IMR-90 (cell line): Measurements from ENCODE around the gene SELENOS. TPM values are rescaled to one million over a fixed set of nuclear protein-coding genes. Genes with fewer than 3 reads are reported as not detected.
A peak's percentile ranks its signal among the peaks of the same experiment; 100 is the strongest.

Experiments
- ATAC-seq: fragments of 200-7000 bp; cut with Tn5 transposase; 2 replicates; pipeline ENCODE4 v1.9.1; 2020; ENCODE audit warnings: low read depth, mild to moderate bottlenecking, moderate library complexity
- BruUV-seq: library from RNA; stranded (reverse); fragments of 400-500 nt; replicated peaks from 2 replicates; lab custom pipeline; 2021; lab: Mats Ljungman, UMichigan
- CTCF ChIA-PET: fragments of 300-600 bp; formaldehyde crosslinking; extraction: SDS; loops from one replicate; lab custom pipeline; 2021; ENCODE audit warnings: antibody characterized with exemption; lab: Yijun Ruan, JAX
- POLR2A ChIA-PET: fragments of 300-600 bp; sonication (Branson Sonifier 250); formaldehyde crosslinking; loops from one replicate; lab custom pipeline; 2022; ENCODE audit warnings: antibody characterized with exemption; ENCODE audit not compliant: unreplicated experiment; lab: Charles Lee
- DNase-seq: peaks from one replicate; pipeline ENCODE4 v3.0.0; 2013
- H2AFZ ChIP-seq: replicated peaks from 2 replicates; pipeline ENCODE3; 2013; ENCODE audit warnings: low read length, mild to moderate bottlenecking; ENCODE audit not compliant: poor library complexity
- H2AK5ac ChIP-seq: 2 replicates; pipeline ENCODE4 v1.6.1; 2013; ENCODE audit warnings: low read depth, low read length, inconsistent platforms
- H2AK9ac ChIP-seq: replicated peaks from 2 replicates; pipeline ENCODE3; 2013; ENCODE audit warnings: mild to moderate bottlenecking, low read depth, low read length, moderate library complexity; ENCODE audit not compliant: poor library complexity
- H2BK120ac ChIP-seq: 2 replicates; pipeline ENCODE4 v1.6.1; 2013; ENCODE audit warnings: low read depth, low read length, inconsistent platforms
- H2BK15ac ChIP-seq: 3 replicates; pipeline ENCODE4 v1.6.1; 2013; ENCODE audit warnings: low read depth, low read length, inconsistent platforms
- H2BK20ac ChIP-seq: 2 replicates; pipeline ENCODE4 v1.6.1; 2013; ENCODE audit warnings: low read depth, mild to moderate bottlenecking, inconsistent platforms, low read length, moderate library complexity
- H2BK5ac ChIP-seq: 2 replicates; pipeline ENCODE4 v1.6.1; 2013; ENCODE audit warnings: mild to moderate bottlenecking, low read depth, low read length, inconsistent platforms; ENCODE audit not compliant: poor library complexity, severe bottlenecking
- H3K14ac ChIP-seq: replicated peaks from 2 replicates; pipeline ENCODE4 v1.6.1; 2013; ENCODE audit warnings: low read depth, low read length, inconsistent platforms
- H3K18ac ChIP-seq: 2 replicates; pipeline ENCODE4 v1.6.1; 2013; ENCODE audit warnings: low read depth, low read length, control low read depth
- H3K23ac ChIP-seq: 2 replicates; pipeline ENCODE4 v1.6.1; 2013; ENCODE audit warnings: low read depth, low read length, inconsistent platforms
- H3K27ac ChIP-seq: 2 replicates; pipeline ENCODE4 v1.5.1; 2013; ENCODE audit warnings: mild to moderate bottlenecking, control low read depth, low read length; ENCODE audit not compliant: insufficient read depth
- H3K27me3 ChIP-seq: 2 replicates; pipeline ENCODE4 v1.6.1; 2013; ENCODE audit warnings: low read length; ENCODE audit not compliant: control insufficient read depth, insufficient read depth
- H3K36me3 ChIP-seq: 2 replicates; pipeline ENCODE4 v1.6.1; 2013; ENCODE audit warnings: low read length, mixed read lengths; ENCODE audit not compliant: control insufficient read depth, insufficient read depth
- H3K4ac ChIP-seq: 2 replicates; pipeline ENCODE4 v1.6.1; 2013; ENCODE audit warnings: low read depth, low read length, inconsistent platforms
- H3K4me1 ChIP-seq: 2 replicates; pipeline ENCODE4 v1.6.1; 2013; ENCODE audit warnings: low read length, mixed read lengths; ENCODE audit not compliant: control insufficient read depth, insufficient read depth
- H3K4me2 ChIP-seq: 2 replicates; pipeline ENCODE4 v1.6.1; 2013; ENCODE audit warnings: low read depth, mild to moderate bottlenecking, control low read depth, low read length, moderate library complexity
- H3K4me3 ChIP-seq: 2 replicates; pipeline ENCODE4 v1.5.1; 2013; ENCODE audit warnings: low read depth, mild to moderate bottlenecking, control low read depth, low read length, moderate library complexity; ENCODE audit not compliant: insufficient read depth
- H3K56ac ChIP-seq: 2 replicates; pipeline ENCODE4 v1.6.1; 2013; ENCODE audit warnings: low read length, inconsistent platforms; ENCODE audit not compliant: insufficient read depth; ENCODE audit errors: extremely low read depth
- H3K79me1 ChIP-seq, 2 experiments: 2 replicates each; pipeline ENCODE4 v1.6.1; 2013; ENCODE audit warnings: low read length in 2 of 2, inconsistent platforms in 1 of 2, low read depth in 1 of 2
- H3K9ac ChIP-seq: 2 replicates; pipeline ENCODE4 v1.6.1; 2013; ENCODE audit warnings: low read depth, low read length, control low read depth
- H3K9me1 ChIP-seq: 2 replicates; pipeline ENCODE4 v1.6.1; 2013; ENCODE audit warnings: low read length, inconsistent platforms; ENCODE audit not compliant: insufficient read depth
- H3K9me3 ChIP-seq: 2 replicates; pipeline ENCODE4 v1.6.1; 2013; ENCODE audit warnings: low read length; ENCODE audit not compliant: control insufficient read depth, insufficient read depth
- H4K20me1 ChIP-seq: 2 replicates; pipeline ENCODE4 v1.6.1; 2013; ENCODE audit warnings: low read length, inconsistent platforms; ENCODE audit not compliant: insufficient read depth
- H4K5ac ChIP-seq: 2 replicates; pipeline ENCODE4 v1.6.1; 2013; ENCODE audit warnings: mild to moderate bottlenecking, low read depth, low read length, control low read depth
- H4K8ac ChIP-seq, 2 experiments: 2 replicates each; pipeline ENCODE4 v1.6.1; 2013; ENCODE audit warnings: low read depth in 2 of 2, low read length in 2 of 2, control low read depth in 1 of 2, inconsistent platforms in 1 of 2
- H4K91ac ChIP-seq: 2 replicates; pipeline ENCODE4 v1.6.1; 2013; ENCODE audit warnings: low read depth, low read length, inconsistent platforms; ENCODE audit not compliant: insufficient read depth
- BHLHE40 ChIP-seq: fragments of 150-350 bp; IDR thresholded peaks from 2 replicates; pipeline ENCODE4 v1.6.1; 2016; ENCODE audit warnings: mild to moderate bottlenecking, low read depth, low read length
- CEBPB ChIP-seq: IDR thresholded peaks from 2 replicates; pipeline ENCODE4 v1.6.1; 2012; ENCODE audit warnings: low read depth, low read length, improper control_type of control experiment
- CHD1 ChIP-seq: IDR thresholded peaks from 2 replicates; pipeline ENCODE4 v1.6.1; 2012; ENCODE audit warnings: low read depth, low read length, improper control_type of control experiment
- ELK1 ChIP-seq: fragments of 150-350 bp; IDR thresholded peaks from 2 replicates; pipeline ENCODE4 v1.6.1; 2016; ENCODE audit warnings: low read depth, mild to moderate bottlenecking, low read length, moderate library complexity, borderline replicate concordance
- FOS ChIP-seq: fragments of 150-350 bp; IDR thresholded peaks from 2 replicates; pipeline ENCODE4 v1.6.1; 2016; ENCODE audit warnings: low read depth, low read length
- MAFK ChIP-seq: IDR thresholded peaks from 2 replicates; pipeline ENCODE4 v1.6.1; 2012; ENCODE audit warnings: low read depth, low read length, improper control_type of control experiment
- MAZ ChIP-seq: IDR thresholded peaks from 2 replicates; pipeline ENCODE4 v1.6.1; 2012; ENCODE audit warnings: low read depth, mild to moderate bottlenecking, low read length, improper control_type of control experiment, moderate library complexity, borderline replicate concordance
- MXI1 ChIP-seq: IDR thresholded peaks from 2 replicates; pipeline ENCODE4 v1.6.1; 2012; ENCODE audit warnings: low read depth, mild to moderate bottlenecking, low read length, moderate library complexity, borderline replicate concordance
- NFE2L2 ChIP-seq: fragments of 150-350 bp; IDR thresholded peaks from 2 replicates; pipeline ENCODE4 v1.6.1; 2016; ENCODE audit warnings: low read depth, mild to moderate bottlenecking, low read length
- POLR2A ChIP-seq: IDR thresholded peaks from 2 replicates; pipeline ENCODE4 v1.6.1; 2012; ENCODE audit warnings: mild to moderate bottlenecking, low read depth, low read length
- RAD21 ChIP-seq: IDR thresholded peaks from 2 replicates; pipeline ENCODE4 v1.6.1; 2012; ENCODE audit warnings: low read length, improper control_type of control experiment
- RCOR1 ChIP-seq: IDR thresholded peaks from 2 replicates; pipeline ENCODE4 v1.6.1; 2012; ENCODE audit warnings: mild to moderate bottlenecking, low read length, improper control_type of control experiment; ENCODE audit not compliant: insufficient replicate concordance
- RFX5 ChIP-seq: IDR thresholded peaks from 2 replicates; pipeline ENCODE4 v1.8.0; 2012; ENCODE audit warnings: low read depth, mild to moderate bottlenecking, low read length, moderate library complexity
- SMC3 ChIP-seq: fragments of 150-350 bp; IDR thresholded peaks from 2 replicates; pipeline ENCODE4 v1.6.1; 2016; ENCODE audit warnings: low read depth, mild to moderate bottlenecking, antibody characterized with exemption, low read length, moderate library complexity
- USF2 ChIP-seq: fragments of 150-350 bp; IDR thresholded peaks from 2 replicates; pipeline ENCODE4 v1.6.1; 2017; ENCODE audit warnings: mild to moderate bottlenecking, antibody characterized with exemption, low read length, low read depth
- WGBS, 2 experiments: methylation state at CpG; one replicate each; pipeline versions ENCODE4 v1.1.5 to v1.1.7; 2013; ENCODE audit warnings: missing lambda C conversion rate in 2 of 2; ENCODE audit not compliant: insufficient read length in 1 of 2; ENCODE audit errors: extremely low coverage in 2 of 2; 5-methylcytosine and 5-hydroxymethylcytosine counted together
- dilution Hi-C: fragments of 300-500 bp; cut with HindIII; formaldehyde crosslinking; loops from one replicate; pipeline ENCODE4 v1.14.3; 2018; ENCODE audit warnings: low sequenced_read_pairs; ENCODE audit not compliant: unreplicated experiment
- in situ Hi-C: fragments of 300-500 bp; cut with MboI; formaldehyde crosslinking; loops from 3 replicates; pipeline ENCODE4 v1.14.3; 2019; ENCODE audit warnings: low sequenced_read_pairs, inconsistent platforms, mixed read lengths
- intact Hi-C: fragments of 100-400 bp; cut with micrococcal nuclease; formaldehyde crosslinking; loops from 2 replicates; pipeline ENCODE4 v1.10.0; 2022
- polyA plus RNA-seq, 3 experiments: library from polyadenylated mRNA; depleted of rRNA; stranded (reverse); fragments of >200 nt; gene quantifications; 2 replicates each; pipeline ENCODE4 v1.2.3, GENCODE V29; 2012; ENCODE audit warnings: low replicate concordance in 1 of 3
- total RNA-seq: library from RNA; depleted of rRNA; stranded (reverse); fragments of >200 nt; gene quantifications from 2 replicates; pipeline ENCODE4 v1.2.3, GENCODE V29; 2012

Gene SELENOS
- total and polyA plus RNA-seq, 2 of the 4 experiments (the other 2 are of a cell fraction): 39.8 to 77.1 TPM

GRCh38 chr15:101258238-101259144 is 18.8 kb downstream of the SELENOS start:
- H3K9me3 ChIP-seq: no peaks in the 10 kb centered on the region
- peaks cover 2% of the 10 kb centered on the region; the same call in 1 of the 2 replicates for H3K9me1 ChIP-seq
- peaks cover 10% of the 10 kb centered on the region for H3K4me1 ChIP-seq
- no peak overlapping the region for H3K4me3 ChIP-seq
- H3K27me3 ChIP-seq: no peaks in the 10 kb centered on the region
- H3K79me1 ChIP-seq: no peaks in the 10 kb centered on the region
- no peak overlapping the region; a peak in 1 of 4 replicates for H4K8ac ChIP-seq
- no peak overlapping the region for H3K4me2 ChIP-seq
- H3K23ac ChIP-seq: no peak overlapping the region
- H3K36me3 ChIP-seq: no peaks in the 10 kb centered on the region
- no peak overlapping the region for H2AK5ac ChIP-seq
- no peak overlapping the region for H2BK120ac ChIP-seq
- ChIA-PET POLR2A (no interaction called here), CTCF (interaction anchor here (0.6 to 2.8 kb wide), 8 partner anchors 10 to 356 kb away, joined by 3 to 17 read pairs (median 4); no protein-coding TSS in a partner anchor)
- H4K5ac ChIP-seq: no peak overlapping the region
- 80% methylated on average over 2 of the region's 11 CpGs; no CpG with 5 or more reads in 1 of the 2 experiments for WGBS, 2 experiments
- no peak overlapping the region for H3K56ac ChIP-seq
- no peak overlapping the region for H2BK15ac ChIP-seq
- no peak overlapping the region; the same call in 1 of the 2 replicates for H3K14ac ChIP-seq
- H2AK9ac ChIP-seq: no peak overlapping the region
- dilution Hi-C loops (no loop called here), intact Hi-C loops (loop anchor here (1.0 to 5.0 kb wide), 4 partner anchors 169 to 631 kb away; partner anchors contain the start of gene LRRK1), in situ Hi-C loops (loop anchor here (5.0 to 25.0 kb wide), 4 partner anchors 166 to 546 kb away; partner anchors contain the start of gene LRRK1)
- H2BK20ac ChIP-seq: no peak overlapping the region; the same call in 1 of the 2 replicates
- no peak overlapping the region for H2AFZ ChIP-seq
- DNase-seq (peak; percentile 80), ATAC-seq (peak; percentile 83)
- H4K91ac ChIP-seq: no peak overlapping the region
- H3K9ac ChIP-seq: no peak overlapping the region
- H2BK5ac ChIP-seq: no peak overlapping the region
- no TSS peak for BruUV-seq
- no peak overlapping the region for H3K4ac ChIP-seq
- no peak overlapping the region for H3K27ac ChIP-seq
- no peak overlapping the region for H3K18ac ChIP-seq
- H4K20me1 ChIP-seq: no peaks in the 10 kb centered on the region
- TF ChIP-seq BHLHE40 (no peak), FOS (no peak), USF2 (no peak), MXI1 (no peak), MAZ (no peak), SMC3 (peak; percentile 96), CEBPB (no peak), CHD1 (no peak), NFE2L2 (no peak), ELK1 (no peak), RAD21 (peak; percentile 97), RCOR1 (no peak), MAFK (no peak), RFX5 (no peak), POLR2A (peak; percentile 25; the same call in 1 of the 2 replicates)
